ENCODE data around the gene BIN2.

BIN2 gene

DNA sequence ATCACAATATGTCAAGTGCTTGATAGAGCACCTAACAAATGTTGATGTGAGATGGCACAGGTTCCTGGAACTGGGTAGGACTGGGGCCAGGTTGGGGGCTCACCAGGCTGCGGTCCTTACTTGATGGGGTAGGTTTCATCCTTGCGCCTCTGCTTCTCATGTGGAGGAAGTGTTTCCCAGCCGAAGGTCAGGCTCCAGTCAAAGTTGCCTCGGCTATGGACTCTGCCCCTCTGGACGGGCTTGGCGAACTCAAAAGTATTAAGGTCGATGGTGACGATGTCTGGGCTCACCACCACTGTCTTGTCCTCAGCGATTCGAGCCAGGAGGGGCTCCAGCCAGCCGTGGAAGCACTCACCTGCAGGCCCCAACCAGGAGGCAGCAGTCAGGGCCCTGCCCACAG, 40.0 kb upstream of the BIN2 start:
- no peak for TF ChIP-seq TAF1 (IDR thresholded peaks at IDR 0.05; ENCODE audit: borderline replicate concordance, insufficient read depth, low read length)

DNA sequence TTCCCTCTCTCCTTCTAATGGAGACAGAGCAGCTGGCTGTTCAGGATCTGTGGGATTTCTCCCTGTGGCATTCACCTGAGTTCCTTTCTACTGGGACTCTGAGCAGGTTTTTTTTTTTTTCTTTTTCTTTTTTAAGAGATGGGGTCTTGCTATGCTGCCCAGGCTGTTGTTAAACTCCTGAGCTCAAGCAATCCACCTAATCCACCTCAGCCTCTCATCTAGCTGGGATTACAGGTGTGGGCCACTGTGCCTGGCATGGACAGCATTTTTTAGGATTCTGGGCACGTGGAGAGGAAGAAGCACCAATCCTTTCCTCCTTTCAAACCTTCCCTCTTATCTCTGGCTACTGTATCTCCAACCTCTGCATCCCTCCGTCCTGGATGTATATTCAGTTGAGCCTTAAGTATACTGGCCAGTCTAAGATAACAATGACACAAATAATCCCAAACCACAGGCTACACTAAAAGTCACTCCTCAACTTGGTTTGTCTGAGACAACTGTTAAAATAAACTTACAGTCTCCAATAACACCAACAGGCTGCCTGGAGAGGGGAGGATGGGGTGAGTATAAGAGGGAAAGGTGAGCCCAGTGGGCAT, 38.9 kb upstream of the BIN2 start:
- TF ChIP-seq TAF1 (IDR thresholded peaks at IDR 0.05; ENCODE audit: borderline replicate concordance, insufficient read depth, low read length) (no peak), FOXP2 (optimal IDR thresholded peaks at IDR 0.05; ENCODE audit: borderline replicate concordance, extremely low read depth, extremely low read length, insufficient read depth) (no peak), POLR2AphosphoS5 (IDR thresholded peaks at IDR 0.05; ENCODE audit: low read depth, low read length) (no peak), SIN3A (IDR thresholded peaks at IDR 0.05; ENCODE audit: borderline replicate concordance, insufficient read depth, low read length) (no peak)
- TF ChIP-seq, protein P1, sequence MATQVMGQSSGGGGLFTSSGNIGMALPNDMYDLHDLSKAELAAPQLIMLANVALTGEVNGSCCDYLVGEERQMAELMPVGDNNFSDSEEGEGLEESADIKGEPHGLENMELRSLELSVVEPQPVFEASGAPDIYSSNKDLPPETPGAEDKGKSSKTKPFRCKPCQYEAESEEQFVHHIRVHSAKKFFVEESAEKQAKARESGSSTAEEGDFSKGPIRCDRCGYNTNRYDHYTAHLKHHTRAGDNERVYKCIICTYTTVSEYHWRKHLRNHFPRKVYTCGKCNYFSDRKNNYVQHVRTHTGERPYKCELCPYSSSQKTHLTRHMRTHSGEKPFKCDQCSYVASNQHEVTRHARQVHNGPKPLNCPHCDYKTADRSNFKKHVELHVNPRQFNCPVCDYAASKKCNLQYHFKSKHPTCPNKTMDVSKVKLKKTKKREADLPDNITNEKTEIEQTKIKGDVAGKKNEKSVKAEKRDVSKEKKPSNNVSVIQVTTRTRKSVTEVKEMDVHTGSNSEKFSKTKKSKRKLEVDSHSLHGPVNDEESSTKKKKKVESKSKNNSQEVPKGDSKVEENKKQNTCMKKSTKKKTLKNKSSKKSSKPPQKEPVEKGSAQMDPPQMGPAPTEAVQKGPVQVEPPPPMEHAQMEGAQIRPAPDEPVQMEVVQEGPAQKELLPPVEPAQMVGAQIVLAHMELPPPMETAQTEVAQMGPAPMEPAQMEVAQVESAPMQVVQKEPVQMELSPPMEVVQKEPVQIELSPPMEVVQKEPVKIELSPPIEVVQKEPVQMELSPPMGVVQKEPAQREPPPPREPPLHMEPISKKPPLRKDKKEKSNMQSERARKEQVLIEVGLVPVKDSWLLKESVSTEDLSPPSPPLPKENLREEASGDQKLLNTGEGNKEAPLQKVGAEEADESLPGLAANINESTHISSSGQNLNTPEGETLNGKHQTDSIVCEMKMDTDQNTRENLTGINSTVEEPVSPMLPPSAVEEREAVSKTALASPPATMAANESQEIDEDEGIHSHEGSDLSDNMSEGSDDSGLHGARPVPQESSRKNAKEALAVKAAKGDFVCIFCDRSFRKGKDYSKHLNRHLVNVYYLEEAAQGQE (IDR thresholded peaks at IDR 0.05; ENCODE audit: insufficient read depth in 1 of 2, low read depth in 2 of 2, low read length in 2 of 2) = no peak

DNA sequence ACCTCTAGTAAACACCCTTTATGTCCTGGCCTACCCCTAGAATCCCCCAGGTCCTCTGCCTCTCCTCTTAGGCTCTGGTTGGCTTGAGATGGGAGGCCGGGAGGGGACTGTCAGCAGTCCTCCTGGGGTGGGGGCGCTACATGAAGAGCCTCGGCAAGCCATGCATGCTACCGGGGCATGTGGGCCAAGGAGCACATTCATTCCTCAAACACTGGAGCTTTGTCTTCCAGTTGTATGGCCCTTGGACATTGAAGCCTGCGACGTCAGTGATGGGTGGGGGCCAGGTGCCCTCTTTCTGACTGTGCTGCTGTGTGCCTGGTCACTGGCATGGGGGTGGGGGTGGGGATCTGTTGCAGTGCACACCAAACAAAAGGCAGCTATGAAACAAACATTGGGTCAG, 38.3 kb upstream of the BIN2 start:
- TF ChIP-seq POLR2AphosphoS5 (IDR thresholded peaks at IDR 0.05; ENCODE audit: low read depth, low read length) (no peak), TAF1 (IDR thresholded peaks at IDR 0.05; ENCODE audit: borderline replicate concordance, insufficient read depth, low read length) (no peak)
- TF ChIP-seq, protein P1 (IDR thresholded peaks at IDR 0.05; ENCODE audit: insufficient read depth in 1 of 2, low read depth in 2 of 2, low read length in 2 of 2) = no peak

DNA sequence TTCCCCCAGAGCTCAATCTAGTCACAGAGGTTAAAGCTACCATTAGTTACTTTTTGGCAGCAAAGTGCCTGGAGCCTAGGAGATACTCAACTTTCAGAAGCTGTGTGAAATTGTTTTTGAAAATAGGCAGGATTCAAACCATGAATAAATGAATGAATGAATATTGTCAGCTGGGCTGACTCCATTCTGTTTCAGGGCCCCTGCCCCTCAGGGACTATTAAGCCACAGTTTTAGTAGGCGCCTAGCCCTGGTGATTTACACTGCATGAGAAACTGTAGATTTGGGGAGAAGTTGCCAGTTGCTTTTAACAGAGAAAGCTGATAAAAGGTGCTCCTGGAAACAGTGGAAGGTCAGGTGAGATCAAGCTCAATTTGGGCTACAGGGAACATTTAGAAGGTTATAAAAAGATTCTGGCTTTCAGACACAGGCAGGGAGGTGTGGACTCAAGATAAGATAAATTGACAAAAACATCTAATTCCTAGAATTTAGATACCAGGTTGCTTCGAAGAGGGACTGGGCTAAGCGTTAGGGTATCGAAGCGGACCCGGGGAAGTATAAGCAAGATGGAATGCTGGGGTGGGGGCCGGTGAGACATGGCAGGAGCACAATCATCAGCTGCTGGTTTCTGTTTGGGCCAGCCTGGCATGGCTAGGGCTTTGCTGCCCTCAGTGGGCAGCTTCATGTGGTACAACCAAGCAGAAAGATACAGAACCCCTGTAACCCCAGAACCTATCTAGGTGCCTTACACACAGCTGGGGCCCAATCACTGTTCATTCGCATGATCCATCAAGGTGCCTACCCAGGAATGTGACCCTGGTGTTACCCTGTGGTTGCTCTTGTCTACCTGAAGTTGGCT, 37.4 kb upstream of the BIN2 start:
- no peak for TF ChIP-seq TAF1 (IDR thresholded peaks at IDR 0.05; ENCODE audit: borderline replicate concordance, insufficient read depth, low read length)
- no peak for TF ChIP-seq FOXP2 (optimal IDR thresholded peaks at IDR 0.05; ENCODE audit: borderline replicate concordance, extremely low read depth, extremely low read length, insufficient read depth)
- TF ChIP-seq, protein P1 (IDR thresholded peaks at IDR 0.05; ENCODE audit: insufficient read depth in 1 of 2, low read depth in 2 of 2, low read length in 2 of 2) = no peak
- no peak for TF ChIP-seq SIN3A (IDR thresholded peaks at IDR 0.05; ENCODE audit: borderline replicate concordance, insufficient read depth, low read length)
- no peak for TF ChIP-seq POLR2AphosphoS5 (IDR thresholded peaks at IDR 0.05; ENCODE audit: low read depth, low read length)

DNA sequence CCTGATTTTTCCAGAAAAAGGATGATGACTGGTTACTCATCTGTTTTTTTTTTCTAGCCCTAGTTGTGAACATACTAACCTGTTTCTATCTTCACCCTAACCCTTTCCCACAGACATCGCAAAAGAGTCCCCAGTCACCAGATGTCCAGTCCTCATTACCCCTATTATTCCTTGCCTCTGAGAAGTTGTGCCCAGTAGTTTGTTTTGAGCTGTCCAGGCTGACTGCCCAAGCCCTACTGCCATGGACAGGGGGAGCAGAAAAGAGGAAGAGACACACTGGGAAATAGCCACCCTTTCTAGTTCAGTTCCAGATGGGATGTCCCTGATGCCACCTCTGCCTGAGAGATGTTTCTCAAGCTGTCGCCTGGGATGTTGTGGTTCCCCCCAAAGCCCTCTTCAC, 36.3 kb upstream of the BIN2 start:
- TF ChIP-seq TAF1 (IDR thresholded peaks at IDR 0.05; ENCODE audit: borderline replicate concordance, insufficient read depth, low read length) (no peak), POLR2AphosphoS5 (IDR thresholded peaks at IDR 0.05; ENCODE audit: low read depth, low read length) (no peak), FOXP2 (optimal IDR thresholded peaks at IDR 0.05; ENCODE audit: borderline replicate concordance, extremely low read depth, extremely low read length, insufficient read depth) (no peak), SIN3A (IDR thresholded peaks at IDR 0.05; ENCODE audit: borderline replicate concordance, insufficient read depth, low read length) (no peak)
- TF ChIP-seq, protein P1 (IDR thresholded peaks at IDR 0.05; ENCODE audit: insufficient read depth in 1 of 2, low read depth in 2 of 2, low read length in 2 of 2) = no peak

All from PFSK-1 (cell line).